Heart left ventricle (tissue), 16 donors: ENCODE data around the gene PPARG. TPM values are rescaled to one million over a fixed set of nuclear protein-coding genes. Genes with fewer than 3 reads are reported as not detected.

Experiments used
- ATAC-seq, 4 donors: fragments of 200-7000 bp; cut with Tn5 transposase; one replicate each; pipeline ENCODE4 v1.9.1; 2020 to 2022; ENCODE audit warnings: moderate library complexity in 4 of 4, mild to moderate bottlenecking in 3 of 4, moderate number of reproducible peaks in 1 of 4
- DNase-seq, 5 donors: peaks; one replicate each; pipeline ENCODE4 v3.0.0-alpha.2; 2020
- H3K27ac ChIP-seq, 12 donors: fragments of 200-600 bp; sonication (generic) in 4 of 12; one replicate each; pipeline versions ENCODE4 v1.5.0 to v1.8.0; 2016 to 2022; ENCODE audit warnings: mild to moderate bottlenecking in 2 of 12
- H3K27me3 ChIP-seq, 9 donors: fragments of 200-600 bp; sonication (generic) in 2 of 9; one replicate each; pipeline versions ENCODE4 v1.5.1 to v1.8.0; 2016 to 2022; ENCODE audit warnings: mild to moderate bottlenecking in 3 of 9
- H3K36me3 ChIP-seq, 9 donors: fragments of 200-600 bp; sonication (generic) in 2 of 9; one replicate each; pipeline versions ENCODE4 v1.5.0 to v1.8.0; 2018 to 2022; ENCODE audit warnings: mild to moderate bottlenecking in 2 of 9
- H3K4me1 ChIP-seq, 12 donors: fragments of 200-600 bp; sonication (generic) in 4 of 12; one replicate each; pipeline versions ENCODE4 v1.5.0 to v1.8.0; 2016 to 2022; ENCODE audit warnings: mild to moderate bottlenecking in 3 of 12
- H3K4me3 ChIP-seq, 12 donors: fragments of 200-600 bp; sonication (generic) in 4 of 12; one replicate each; pipeline versions ENCODE4 v1.5.0 to v1.8.0; 2017 to 2022; ENCODE audit warnings: mild to moderate bottlenecking in 9 of 12, moderate library complexity in 4 of 12
- H3K9me3 ChIP-seq, 12 donors: fragments of 200-600 bp; sonication (generic) in 4 of 12; one replicate each; pipeline versions ENCODE4 v1.5.0 to v1.8.0; 2016 to 2022; ENCODE audit warnings: mild to moderate bottlenecking in 1 of 12
- POLR2A ChIP-seq, 2 donors: fragments of 450-650 bp; IDR thresholded peaks; one replicate each; pipeline ENCODE4 v1.6.1; 2017; ENCODE audit warnings: antibody characterized with exemption in 2 of 2, mild to moderate bottlenecking in 2 of 2, moderate library complexity in 2 of 2
- WGBS, 4 donors: extraction: QIAGEN DNeasy Blood & Tissue Kit in 2 of 4; methylation state at CpG; one replicate each; pipeline versions ENCODE4 v1.1.5 to v1.1.7; 2013 to 2018; 5-methylcytosine and 5-hydroxymethylcytosine counted together
- intact Hi-C, 10 donors: fragments of 100-400 bp; cut with DNase I; formaldehyde crosslinking; loops; one replicate each; pipeline versions ENCODE4 v1.11.1 to v1.14.2; 2022
- polyA plus RNA-seq, 2 donors: library from polyadenylated mRNA; stranded (reverse); fragments of 200-250 nt; gene quantifications; one replicate each; pipeline ENCODE4 v1.2.3, GENCODE V29; 2013
- total RNA-seq, 9 donors: library from RNA; depleted of rRNA in 2 of 9; stranded (reverse); fragments of >200 nt in 2 of 9; fragmentation: NEBNext Ultra II Directional in 3 of 9; extraction: Animal tissue kit (Norgen Biotek cat#: 25700) in 3 of 9; gene quantifications; one replicate each; pipeline versions ENCODE4 v1.1.0 to v1.2.4, GENCODE V29; 2016 to 2023
- TF ChIP-seq, protein P1 (sequence below), 12 donors: fragments of 200-600 bp; sonication (generic) in 4 of 12; IDR thresholded peaks; one replicate each; pipeline versions ENCODE4 v1.5.0 to v1.8.0; 2018 to 2022; ENCODE audit warnings: antibody characterized with exemption in 12 of 12, mild to moderate bottlenecking in 5 of 12
- donor health status: ischemic (EF 13 %, LVEDD 7.1; RV severe dilation, severe dysfunction).
- donor health status: healthy with polysubstance abuse.
- donor health status: DM: no; HTN: yes; CAD: no.
- donor health status: DM: no; HTN: no; CAD: no.
- donor health status: ischemic (EF 25% LVEDD 6.9; RV normal size, moderate dysfunction).
- donor health status: ischemic (EF 25% LVEDD 5.7; RV mildly dilated, moderate dysfunction).
- donor health status: healthy.
- donor health status: DM: yes; HTN: yes; CAD: no.
- donor health status: ischemic (EF 35%, LVEDD 5.7; RV mildly dilated, moderate dysfunction).
- donor health status: nonischemic (EF 11% LVEDD 7.7; RV severe dilation, severe dysfunction).
- donor health status: DM: yes; HTN: yes; CAD: no.
- donor health status: PGD.
- donor health status: ischemic (EF 29% LVEDD 5.4; RV normal size, mild dysfunction).
- donor health status: nonischemic (EF 23%, LVEDD 6.1; RV moderate dilation, normal function).

The PPARG gene
- total and polyA plus RNA-seq, 11 donors, result 8.9 to 30.3 (median 20.0) TPM

DNA sequence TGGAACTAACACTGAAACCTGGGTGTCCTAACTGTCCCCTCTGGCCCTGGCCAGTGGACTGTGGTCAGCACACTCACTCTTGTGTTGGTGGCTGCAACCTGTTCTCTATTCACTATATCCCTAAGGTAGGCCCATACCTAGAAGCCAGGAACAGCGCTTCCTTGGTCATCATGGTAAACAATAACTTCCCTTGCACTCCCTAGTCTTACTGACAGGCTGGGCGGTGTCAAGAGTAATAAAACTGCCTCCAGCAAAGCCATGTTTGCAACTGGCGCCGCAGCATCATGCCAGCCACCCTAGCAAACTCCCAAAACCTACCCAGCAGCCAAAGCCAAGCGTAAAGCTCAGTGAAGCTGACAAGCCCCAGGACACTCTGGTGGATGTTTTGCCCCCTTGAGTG lies 132.3 kb downstream of the PPARG start:
- no peak overlapping the region for H3K4me3 ChIP-seq
- no peak for TF ChIP-seq POLR2A (IDR thresholded peaks at IDR 0.05)
- TF ChIP-seq, protein P1, sequence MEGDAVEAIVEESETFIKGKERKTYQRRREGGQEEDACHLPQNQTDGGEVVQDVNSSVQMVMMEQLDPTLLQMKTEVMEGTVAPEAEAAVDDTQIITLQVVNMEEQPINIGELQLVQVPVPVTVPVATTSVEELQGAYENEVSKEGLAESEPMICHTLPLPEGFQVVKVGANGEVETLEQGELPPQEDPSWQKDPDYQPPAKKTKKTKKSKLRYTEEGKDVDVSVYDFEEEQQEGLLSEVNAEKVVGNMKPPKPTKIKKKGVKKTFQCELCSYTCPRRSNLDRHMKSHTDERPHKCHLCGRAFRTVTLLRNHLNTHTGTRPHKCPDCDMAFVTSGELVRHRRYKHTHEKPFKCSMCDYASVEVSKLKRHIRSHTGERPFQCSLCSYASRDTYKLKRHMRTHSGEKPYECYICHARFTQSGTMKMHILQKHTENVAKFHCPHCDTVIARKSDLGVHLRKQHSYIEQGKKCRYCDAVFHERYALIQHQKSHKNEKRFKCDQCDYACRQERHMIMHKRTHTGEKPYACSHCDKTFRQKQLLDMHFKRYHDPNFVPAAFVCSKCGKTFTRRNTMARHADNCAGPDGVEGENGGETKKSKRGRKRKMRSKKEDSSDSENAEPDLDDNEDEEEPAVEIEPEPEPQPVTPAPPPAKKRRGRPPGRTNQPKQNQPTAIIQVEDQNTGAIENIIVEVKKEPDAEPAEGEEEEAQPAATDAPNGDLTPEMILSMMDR (IDR thresholded peaks at IDR 0.05), result no peak
- no peaks in the 10 kb centered on the region for H3K27me3 ChIP-seq
- ATAC-seq, result no peak
- H3K4me1 ChIP-seq, result peaks cover 3 to 25% (median 16%) of the 10 kb centered on the region in 12 donors
- peaks cover 0 to 4% (median 0%) of the 10 kb centered on the region in 9 donors for H3K36me3 ChIP-seq
- no peaks in the 10 kb centered on the region for H3K9me3 ChIP-seq
- H3K27ac ChIP-seq, result no peak overlapping the region
- intact Hi-C loops, result no loop called here
- 81 to 98% (median 93%) methylated on average over 5 of the region's 5 CpGs for WGBS, 4 donors
- no peak for DNase-seq

DNA sequence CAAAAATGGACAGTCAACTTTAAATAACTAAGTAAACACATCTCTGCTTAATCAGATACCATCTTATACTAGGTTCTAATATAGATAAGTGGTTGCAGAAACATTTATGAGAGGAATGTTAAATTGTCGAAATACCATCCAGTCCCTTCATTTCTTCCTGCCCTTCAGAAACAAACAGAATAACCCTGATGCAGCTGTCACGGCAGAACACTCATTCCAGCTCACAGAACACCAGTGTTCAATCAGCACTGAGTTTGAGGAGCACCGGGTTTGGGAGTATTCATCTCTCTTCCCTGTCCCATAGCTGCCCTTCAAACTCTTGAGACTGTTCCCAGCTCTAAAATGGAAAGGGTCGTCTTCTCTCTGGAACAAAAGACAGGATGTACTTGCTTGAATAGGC lies 134.3 kb downstream of the PPARG start:
- intact Hi-C loops, result no loop called here
- Histone ChIP-seq H3K27ac (no peak overlapping the region), H3K27me3 (no peaks in the 10 kb centered on the region), H3K9me3 (no peaks in the 10 kb centered on the region), H3K4me3 (no peak overlapping the region), H3K4me1 (peaks cover 3 to 33% (median 18%) of the 10 kb centered on the region in 12 donors), H3K36me3 (peaks cover 0 to 4% (median 0%) of the 10 kb centered on the region in 9 donors)
- TF ChIP-seq POLR2A (IDR thresholded peaks at IDR 0.05), result no peak
- TF ChIP-seq, protein P1 (IDR thresholded peaks at IDR 0.05), result no peak
- no peak for ATAC-seq
- WGBS, 4 donors, result 64 to 77% (median 73%) methylated on average over 4 of the region's 4 CpGs
- DNase-seq, result no peak

DNA sequence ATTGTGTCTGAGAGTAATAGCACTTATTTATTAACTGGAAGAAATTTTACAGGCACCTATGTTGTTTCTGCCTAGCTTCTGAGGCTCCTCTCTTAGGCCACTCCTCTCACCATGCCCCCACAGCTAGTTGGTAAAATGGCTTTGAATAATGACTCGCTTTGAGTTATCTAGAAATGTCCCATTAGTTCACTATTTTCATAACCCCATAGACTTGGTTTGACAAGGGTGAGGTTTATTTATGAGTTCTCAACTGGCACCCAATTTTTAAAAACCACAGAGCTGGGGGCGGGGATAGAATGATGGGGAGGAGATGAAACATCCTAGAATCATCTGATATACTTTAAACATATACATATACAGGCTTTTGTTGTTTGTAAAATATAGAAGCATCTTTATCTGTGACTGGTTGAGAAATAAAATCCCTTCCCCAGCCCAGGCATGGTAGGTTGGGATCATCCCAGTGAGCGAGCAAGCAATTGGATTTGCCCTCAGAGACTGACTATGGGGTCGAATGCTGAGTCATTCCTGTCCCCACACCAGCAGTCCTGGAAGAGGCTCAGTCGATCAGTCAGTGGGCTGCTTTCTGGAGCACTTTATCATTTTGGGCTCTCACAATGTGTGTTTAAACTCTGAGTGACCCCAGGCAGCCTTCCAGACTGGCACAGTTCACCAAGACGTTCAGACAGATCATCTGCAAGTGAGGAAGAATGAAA lies 135.2 kb downstream of the PPARG start:
- H3K9me3 ChIP-seq, result no peaks in the 10 kb centered on the region
- intact Hi-C loops, result no loop called here
- H3K27ac ChIP-seq, result no peak overlapping the region
- ATAC-seq, result peak; percentile 34 to 72 (median 68)
- TF ChIP-seq, protein P1 (IDR thresholded peaks at IDR 0.05), result no peak
- TF ChIP-seq POLR2A (IDR thresholded peaks at IDR 0.05), result no peak
- no peaks in the 10 kb centered on the region for H3K27me3 ChIP-seq
- no peak for DNase-seq
- WGBS, 4 donors, result 51 to 57% (median 56%) methylated on average over 6 of the region's 6 CpGs
- H3K4me1 ChIP-seq, result peaks cover 3 to 33% (median 18%) of the 10 kb centered on the region in 12 donors
- no peak overlapping the region for H3K4me3 ChIP-seq
- H3K36me3 ChIP-seq, result peaks cover 0 to 4% (median 0%) of the 10 kb centered on the region in 9 donors

DNA sequence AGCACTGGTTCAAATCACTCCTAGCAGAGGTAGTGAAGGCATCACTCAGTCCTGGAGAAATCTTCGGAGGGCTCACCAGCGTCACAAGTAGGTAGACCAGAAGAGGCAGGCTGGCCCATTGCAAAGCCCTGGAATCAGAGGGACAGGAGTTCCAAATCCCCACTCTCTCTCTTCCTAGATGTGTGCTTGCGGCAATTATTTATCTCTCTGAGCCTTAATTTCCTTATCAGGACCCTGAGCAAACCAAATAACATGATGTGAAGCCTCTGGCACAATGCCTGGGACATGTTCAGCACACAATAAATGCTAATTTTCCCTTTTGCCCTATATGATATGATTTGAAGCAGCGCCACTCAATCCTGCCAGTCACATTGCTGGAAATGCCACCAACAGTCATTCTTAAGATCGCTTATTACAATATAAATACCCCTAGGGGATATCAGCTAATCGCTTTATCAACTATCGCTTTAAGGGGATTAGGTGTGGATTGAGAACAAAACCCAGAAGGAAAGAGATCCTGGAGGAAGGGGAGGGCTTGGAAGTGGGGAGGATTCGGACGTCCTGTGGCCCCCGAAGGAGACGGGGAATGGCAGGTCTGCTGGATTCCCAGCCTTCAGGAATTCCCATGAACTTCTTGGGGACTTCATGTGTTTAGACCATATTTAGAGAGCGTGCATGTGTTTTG lies 135.9 kb downstream of the PPARG start:
- WGBS, 4 donors, result 65 to 80% (median 74%) methylated on average over 12 of the region's 12 CpGs
- intact Hi-C loops, result no loop called here
- DNase-seq, result no peak
- H3K4me3 ChIP-seq, result no peak overlapping the region
- no peaks in the 10 kb centered on the region for H3K9me3 ChIP-seq
- ATAC-seq, result peak in 1 of 4 donors; percentile 22
- TF ChIP-seq POLR2A (IDR thresholded peaks at IDR 0.05), result no peak
- TF ChIP-seq, protein P1 (IDR thresholded peaks at IDR 0.05), result no peak
- H3K4me1 ChIP-seq, result peaks cover 3 to 38% (median 19%) of the 10 kb centered on the region in 12 donors
- no peaks in the 10 kb centered on the region for H3K27me3 ChIP-seq
- no peak overlapping the region for H3K27ac ChIP-seq
- H3K36me3 ChIP-seq, result peaks cover 0 to 4% (median 0%) of the 10 kb centered on the region in 9 donors
